Prostate gland (tissue), 2 donors: Measurements from ENCODE around the gene GABBR2. TPM values are rescaled to one million over a fixed set of nuclear protein-coding genes. Genes with fewer than 3 reads are reported as not detected.

ENCODE experiments used
- DNase-seq: peaks from one replicate; pipeline ENCODE4 v3.0.0-alpha.2; 2019; ENCODE audit warnings: low spot score
- H3K27ac ChIP-seq, 2 donors: fragments of 200-600 bp; sonication (generic); 2 replicates each; pipeline ENCODE4 v1.5.1; 2017 to 2019
- H3K27me3 ChIP-seq: fragments of 200-600 bp; sonication (generic); replicated peaks from 2 replicates; pipeline ENCODE4 v1.5.1; 2019; ENCODE audit not compliant: insufficient read depth
- H3K36me3 ChIP-seq, 2 donors: fragments of 200-600 bp; sonication (generic); 1 replicate in 1 of 2; 2 replicates in 1 of 2; pipeline versions ENCODE4 v1.5.1 to v1.8.1; 2017 to 2019
- H3K4me1 ChIP-seq: fragments of 200-600 bp; sonication (generic); replicated peaks from 2 replicates; pipeline ENCODE4 v1.5.1; 2019
- H3K4me3 ChIP-seq, 2 donors: fragments of 200-600 bp; sonication (generic); 2 replicates each; pipeline ENCODE4 v1.5.1; 2017 to 2019
- H3K9me3 ChIP-seq: fragments of 200-600 bp; sonication (generic); 2 replicates; pipeline ENCODE4 v1.5.1; 2017
- CTCF ChIP-seq, 4 experiments: fragments of 200-600 bp in 2 of 4; fragments of 450-650 bp in 2 of 4; sonication (generic) in 2 of 4; IDR thresholded peaks; 1 replicate in 3 of 4; 2 replicates in 1 of 4; pipeline ENCODE4 v1.5.1; 2016 to 2019; ENCODE audit warnings: antibody characterized with exemption in 4 of 4, mild to moderate bottlenecking in 2 of 4, moderate library complexity in 2 of 4
- POLR2A ChIP-seq: fragments of 450-650 bp; IDR thresholded peaks from one replicate; pipeline ENCODE4 v1.6.1; 2016; ENCODE audit warnings: antibody characterized with exemption, mild to moderate bottlenecking
- POLR2AphosphoS5 ChIP-seq: sonication (generic); formaldehyde crosslinking; IDR thresholded peaks from one replicate; pipeline ENCODE4 v1.6.1; 2017; ENCODE audit warnings: antibody characterized with exemption
- WGBS: methylation state at CpG from one replicate; pipeline ENCODE4 v1.1.5; 2018; 5-methylcytosine and 5-hydroxymethylcytosine counted together
- intact Hi-C: fragments of 100-400 bp; cut with DNase I; formaldehyde crosslinking; loops from one replicate; pipeline ENCODE4 v1.14.2; 2022
- total RNA-seq, 2 donors: library from RNA; depleted of rRNA; stranded (reverse); fragments of >200 nt; gene quantifications; one replicate each; pipeline ENCODE4 v1.1.0, GENCODE V29; 2016

GABBR2 gene
- total RNA-seq, 2 donors from 2014 or later, result 0.97 TPM; not detected in 1

GRCh38 chr9:98584059-98584458, 124.7 kb downstream of the GABBR2 start:
- Histone ChIP-seq H3K4me1 (no peaks in the 10 kb centered on the region), H3K4me3 (no peak overlapping the region), H3K27ac (no peak overlapping the region), H3K9me3 (no peaks in the 10 kb centered on the region), H3K36me3 (no peaks in the 10 kb centered on the region), H3K27me3 (no peaks in the 10 kb centered on the region)
- TF ChIP-seq POLR2AphosphoS5, result no peak
- TF ChIP-seq POLR2A, result no peak
- no peak for TF ChIP-seq CTCF (IDR thresholded peaks at IDR 0.05)
- intact Hi-C loops, result no loop called here
- DNase-seq, result no peak
- 30% methylated on average over 1 of the region's 1 CpG for WGBS

GRCh38 chr9:98583417-98583816, 125.3 kb downstream of the GABBR2 start:
- Histone ChIP-seq H3K4me3 (no peak overlapping the region), H3K9me3 (no peaks in the 10 kb centered on the region), H3K36me3 (no peaks in the 10 kb centered on the region), H3K27ac (no peak overlapping the region), H3K27me3 (no peaks in the 10 kb centered on the region), H3K4me1 (no peaks in the 10 kb centered on the region)
- intact Hi-C loops, result no loop called here
- DNase-seq, result no peak
- 91% methylated on average over 3 of the region's 3 CpGs for WGBS
- TF ChIP-seq CTCF (IDR thresholded peaks at IDR 0.05) (no peak), POLR2AphosphoS5 (no peak), POLR2A (no peak)

- Histone ChIP-seq H3K36me3 (no peaks in the 10 kb centered on the region), H3K27ac (no peak overlapping the region), H3K27me3 (no peaks in the 10 kb centered on the region), H3K4me1 (no peaks in the 10 kb centered on the region), H3K4me3 (no peak overlapping the region), H3K9me3 (no peaks in the 10 kb centered on the region)
- no peak for DNase-seq
- TF ChIP-seq POLR2A, result no peak
- no peak for TF ChIP-seq POLR2AphosphoS5
- TF ChIP-seq CTCF (IDR thresholded peaks at IDR 0.05), result no peak
- 65% methylated on average over 11 of the region's 11 CpGs for WGBS
- intact Hi-C loops, result no loop called here
Measured at GRCh38 chr9:98580956-98581355, 127.8 kb downstream of the GABBR2 start.

GRCh38 chr9:98579700-98580099, 129.0 kb downstream of the GABBR2 start:
- Histone ChIP-seq H3K4me3 (no peak overlapping the region), H3K4me1 (no peaks in the 10 kb centered on the region), H3K27ac (no peak overlapping the region), H3K36me3 (no peaks in the 10 kb centered on the region), H3K27me3 (no peaks in the 10 kb centered on the region), H3K9me3 (no peaks in the 10 kb centered on the region)
- DNase-seq, result no peak
- no peak for TF ChIP-seq POLR2A
- intact Hi-C loops, result no loop called here
- 87% methylated on average over 2 of the region's 2 CpGs for WGBS

- no peaks in the 10 kb centered on the region for H3K27me3 ChIP-seq
- 77% methylated on average over 2 of the region's 3 CpGs for WGBS
- no peak for DNase-seq
- TF ChIP-seq POLR2AphosphoS5 (no peak), POLR2A (no peak), CTCF (IDR thresholded peaks at IDR 0.05) (no peak)
- no peak overlapping the region for H3K27ac ChIP-seq
- H3K4me3 ChIP-seq, result no peak overlapping the region
- no peaks in the 10 kb centered on the region for H3K9me3 ChIP-seq
- intact Hi-C loops, result no loop called here
- H3K36me3 ChIP-seq, result no peaks in the 10 kb centered on the region
- H3K4me1 ChIP-seq, result no peaks in the 10 kb centered on the region
Measured at GRCh38 chr9:98577446-98577845, 131.3 kb downstream of the GABBR2 start.
